Calu3 (cell line): ENCODE data around the gene SHLD2. TPM values are rescaled to one million over a fixed set of nuclear protein-coding genes. Genes with fewer than 3 reads are reported as not detected.
"Not testable (repeated sequence)": the region's sequence is repeated elsewhere in the genome, so short reads cannot be mapped to it uniquely, and the experiment has no call there.

Experiments used
- BruUV-seq: library from RNA; stranded (reverse); fragments of 400-500 nt; replicated peaks from 2 replicates; lab custom pipeline; 2021; lab: Mats Ljungman, UMichigan
- CTCF ChIA-PET: fragments of 300-600 bp; sonication (Branson Sonifier 250); formaldehyde crosslinking; loops from one replicate; lab custom pipeline; 2022; ENCODE audit warnings: antibody characterized with exemption; lab: Charles Lee
- DNase-seq: peaks from one replicate; pipeline ENCODE4 v3.0.0; 2022
- H3K27ac Mint-ChIP-seq: one replicate; pipeline ENCODE4 v1.8.0; 2022; ENCODE audit warnings: mixed read lengths; ENCODE audit not compliant: unreplicated experiment
- H3K27me3 Mint-ChIP-seq: one replicate; pipeline ENCODE4 v1.8.0; 2022; ENCODE audit warnings: mixed read lengths; ENCODE audit not compliant: unreplicated experiment
- H3K36me3 Mint-ChIP-seq: one replicate; pipeline ENCODE4 v1.8.0; 2022; ENCODE audit warnings: mild to moderate bottlenecking, moderate library complexity, mixed read lengths; ENCODE audit not compliant: insufficient read depth, unreplicated experiment
- H3K4me1 Mint-ChIP-seq: one replicate; pipeline ENCODE4 v1.8.0; 2022; ENCODE audit warnings: mild to moderate bottlenecking, low read depth, mixed read lengths; ENCODE audit not compliant: unreplicated experiment
- H3K4me3 Mint-ChIP-seq: one replicate; pipeline ENCODE4 v1.8.0; 2022; ENCODE audit warnings: mild to moderate bottlenecking, low read depth, moderate library complexity, mixed read lengths; ENCODE audit not compliant: unreplicated experiment
- H3K9me3 Mint-ChIP-seq: one replicate; pipeline ENCODE4 v1.8.0; 2022; ENCODE audit warnings: low read depth, mixed read lengths; ENCODE audit not compliant: unreplicated experiment
- CTCF ChIP-seq: fragments of 200-600 bp; IDR thresholded peaks from one replicate; pipeline ENCODE4 v1.8.0; 2022; ENCODE audit warnings: antibody characterized with exemption; ENCODE audit not compliant: unreplicated experiment
- intact Hi-C: fragments of 100-400 bp; cut with micrococcal nuclease; formaldehyde crosslinking; loops from one replicate; pipeline ENCODE4 v1.10.0; 2022; ENCODE audit not compliant: unreplicated experiment
- total RNA-seq: library from RNA; stranded (reverse); gene quantifications from 2 replicates; pipeline ENCODE4 v1.2.3, GENCODE V29; 2022

Gene SHLD2
- total RNA-seq, 1 experiment from 2014 or later, result 11.5 TPM

GRCh38 chr10:87072449-87072848 is 22.6 kb upstream of the SHLD2 start:
- BruUV-seq, result no TSS peak
- H3K4me3 Mint-ChIP-seq, result no peak overlapping the region
- CTCF ChIA-PET, result no interaction called here
- no peak overlapping the region for H3K27ac Mint-ChIP-seq
- no peak for DNase-seq
- no peaks in the 10 kb centered on the region for H3K4me1 Mint-ChIP-seq
- H3K9me3 Mint-ChIP-seq, result no peaks in the 10 kb centered on the region
- intact Hi-C loops, result no loop called here
- H3K27me3 Mint-ChIP-seq, result no peaks in the 10 kb centered on the region
- TF ChIP-seq CTCF, result no peak
- H3K36me3 Mint-ChIP-seq, result peaks cover 9% of the 10 kb centered on the region

DNA sequence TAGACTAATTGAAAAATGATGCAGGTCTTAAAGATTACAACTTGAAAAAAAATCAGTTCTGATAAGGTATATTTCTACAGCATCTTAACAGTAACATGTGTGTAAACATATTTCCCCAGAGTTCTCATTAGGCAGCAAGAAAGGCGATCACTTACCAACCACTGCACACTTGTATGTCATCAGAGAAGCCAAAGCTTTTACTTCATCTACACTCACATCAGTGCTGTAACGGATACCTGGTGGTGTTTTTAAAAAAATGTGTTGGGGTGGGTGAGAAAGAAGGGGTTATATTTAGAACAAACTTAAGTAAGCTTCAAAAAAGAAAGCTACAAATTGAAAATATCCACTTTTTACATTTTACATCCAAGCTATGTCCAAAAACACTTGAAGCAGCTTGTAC is 18.6 kb upstream of the SHLD2 start:
- H3K36me3 Mint-ChIP-seq, CTCF ChIA-PET, DNase-seq, H3K4me3 Mint-ChIP-seq, intact Hi-C loops, H3K4me1 Mint-ChIP-seq, H3K27me3 Mint-ChIP-seq, H3K27ac Mint-ChIP-seq, BruUV-seq, H3K9me3 Mint-ChIP-seq: not testable (repeated sequence)

DNA sequence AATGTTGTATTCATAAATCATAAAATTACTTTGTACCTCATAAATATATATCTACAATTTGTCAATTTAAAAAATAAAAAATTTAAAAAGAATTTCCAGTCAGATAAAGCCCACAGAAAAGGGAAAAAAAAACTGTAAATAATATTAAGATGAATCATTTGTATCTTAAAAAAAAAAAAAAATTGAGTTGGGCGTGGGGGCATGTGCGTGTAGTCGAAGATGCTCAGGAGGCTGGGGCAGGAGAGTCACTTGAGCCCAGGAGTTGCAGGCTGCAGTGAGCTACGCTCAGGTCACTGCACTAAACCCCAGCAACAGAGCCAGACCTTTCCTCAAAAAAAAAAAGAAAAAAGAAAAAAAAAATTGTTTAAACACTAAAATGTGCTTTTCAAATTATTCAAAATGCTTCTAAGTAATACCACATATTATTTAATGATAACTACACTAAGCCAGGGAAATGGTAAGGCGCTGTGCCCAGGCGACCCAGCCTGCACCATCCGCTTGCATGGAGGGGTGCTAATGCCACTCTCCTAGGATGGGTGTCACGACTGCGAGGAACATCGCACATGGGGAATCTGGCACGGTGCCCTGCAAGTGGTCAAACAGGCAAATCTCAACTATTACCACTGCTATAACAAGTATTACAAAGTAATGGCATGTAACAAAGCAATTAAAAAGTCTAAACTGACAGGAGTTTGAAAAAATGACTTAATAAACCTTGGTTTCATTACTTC is 15.7 kb upstream of the SHLD2 start:
- H3K36me3 Mint-ChIP-seq, result no peaks in the 10 kb centered on the region
- intact Hi-C loops, result no loop called here
- H3K4me3 Mint-ChIP-seq, result no peak overlapping the region

DNA sequence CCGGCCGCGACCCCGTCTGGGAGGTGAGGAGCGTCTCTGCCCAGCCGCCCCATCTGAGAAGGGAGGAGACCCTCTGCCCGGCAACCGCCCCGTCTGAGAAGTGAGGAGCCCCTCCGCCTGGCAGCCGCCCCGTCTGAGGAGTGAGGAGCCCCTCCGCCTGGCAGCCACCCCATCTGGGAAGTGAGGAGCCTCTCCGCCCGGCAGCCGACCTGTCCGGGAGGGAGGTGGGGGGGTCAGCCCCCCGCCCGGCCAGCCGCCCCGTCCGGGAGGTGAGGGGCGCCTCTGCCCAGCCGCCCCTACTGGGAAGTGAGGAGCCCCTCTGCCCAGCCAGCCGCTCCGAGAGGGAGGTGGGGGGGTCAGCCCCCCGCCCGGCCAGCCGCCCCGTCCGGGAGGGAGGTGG is 14.4 kb upstream of the SHLD2 start:
- H3K4me1 Mint-ChIP-seq, result peaks cover 29% of the 10 kb centered on the region
- H3K9me3 Mint-ChIP-seq, CTCF ChIA-PET, BruUV-seq, intact Hi-C loops, H3K27me3 Mint-ChIP-seq, H3K27ac Mint-ChIP-seq, H3K4me3 Mint-ChIP-seq, DNase-seq, H3K36me3 Mint-ChIP-seq: not testable (repeated sequence)

More for the DNA sequence above, 15.7 kb upstream of the SHLD2 start:
- no TSS peak for BruUV-seq
- no peaks in the 10 kb centered on the region for H3K9me3 Mint-ChIP-seq
- peaks cover 21% of the 10 kb centered on the region for H3K4me1 Mint-ChIP-seq
- TF ChIP-seq CTCF, result no peak
- no peak for DNase-seq
- no peaks in the 10 kb centered on the region for H3K27me3 Mint-ChIP-seq
- CTCF ChIA-PET, result no interaction called here
- no peak overlapping the region for H3K27ac Mint-ChIP-seq

DNA sequence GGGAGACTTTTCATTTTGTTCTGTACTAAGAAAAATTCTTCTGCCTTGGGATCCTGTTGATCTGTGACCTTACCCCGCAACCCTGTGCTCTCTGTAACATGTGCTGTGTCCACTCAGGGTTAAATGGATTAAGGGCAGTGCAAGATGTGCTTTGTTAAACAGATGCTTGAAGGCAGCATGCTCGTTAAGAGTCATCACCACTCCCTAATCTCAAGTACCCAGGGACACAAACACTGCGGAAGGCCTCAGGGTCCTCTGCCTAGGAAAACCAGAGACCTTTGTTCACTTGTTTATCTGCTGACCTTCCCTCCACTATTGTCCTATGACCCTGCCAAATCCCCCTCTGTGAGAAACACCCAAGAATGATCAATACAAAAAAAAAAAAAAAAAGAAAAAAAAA is 13.4 kb upstream of the SHLD2 start:
- H3K4me1 Mint-ChIP-seq, result peaks cover 29% of the 10 kb centered on the region
- H3K9me3 Mint-ChIP-seq, intact Hi-C loops, H3K27me3 Mint-ChIP-seq, H3K36me3 Mint-ChIP-seq, H3K4me3 Mint-ChIP-seq, BruUV-seq, H3K27ac Mint-ChIP-seq, DNase-seq: not testable (repeated sequence)
- CTCF ChIA-PET, result interaction anchor here (0.6 to 1.7 kb wide), 4 partner anchors 11 to 961 kb away, joined by 3 to 5 read pairs (median 4); no protein-coding TSS in a partner anchor

GRCh38 chr10:87082219-87082618 is 12.8 kb upstream of the SHLD2 start:
- intact Hi-C loops, H3K9me3 Mint-ChIP-seq: not testable (repeated sequence)

GRCh38 chr10:87083576-87084290 is 11.3 kb upstream of the SHLD2 start:
- peaks cover 12% of the 10 kb centered on the region for H3K36me3 Mint-ChIP-seq
- intact Hi-C loops, H3K9me3 Mint-ChIP-seq, H3K27me3 Mint-ChIP-seq, DNase-seq, H3K4me3 Mint-ChIP-seq, BruUV-seq: not testable (repeated sequence)
- CTCF ChIA-PET, result interaction anchor here (1.7 kb wide), 1 partner anchor 9 kb away, joined by 5 read pairs; no protein-coding TSS in a partner anchor
- H3K27ac Mint-ChIP-seq, result peak overlapping the region; percentile 79
- H3K4me1 Mint-ChIP-seq, result peaks cover 29% of the 10 kb centered on the region

More at GRCh38 chr10:87082219-87082618, 12.8 kb upstream of the SHLD2 start:
- Mint-ChIP-seq H3K27ac (peak overlapping the region; percentile 80), H3K4me1 (peaks cover 29% of the 10 kb centered on the region), H3K4me3 (peak overlapping the region; percentile 20)
- not testable (repeated sequence) for H3K36me3 Mint-ChIP-seq, H3K27me3 Mint-ChIP-seq, DNase-seq, BruUV-seq
- CTCF ChIA-PET, result interaction anchor here (0.6 to 1.7 kb wide), 4 partner anchors 11 to 960 kb away, joined by 3 to 5 read pairs (median 4); no protein-coding TSS in a partner anchor

GRCh38 chr10:87084291-87084782 is 10.7 kb upstream of the SHLD2 start:
- Mint-ChIP-seq H3K4me1 (peaks cover 29% of the 10 kb centered on the region), H3K36me3 (peaks cover 12% of the 10 kb centered on the region), H3K27ac (peak overlapping the region; percentile 79)
- H3K27me3 Mint-ChIP-seq, H3K9me3 Mint-ChIP-seq, BruUV-seq, CTCF ChIA-PET, H3K4me3 Mint-ChIP-seq, DNase-seq, intact Hi-C loops: not testable (repeated sequence)
